DMS79 treated with DMSO at 0.1 percent for 48 hours (cell line): ENCODE results near the gene CGB8.

Experiments used
- DNase-seq: peaks from one replicate; lab custom pipeline; 2025; lab: John Stamatoyannopoulos, UW

Gene CGB8

DNA sequence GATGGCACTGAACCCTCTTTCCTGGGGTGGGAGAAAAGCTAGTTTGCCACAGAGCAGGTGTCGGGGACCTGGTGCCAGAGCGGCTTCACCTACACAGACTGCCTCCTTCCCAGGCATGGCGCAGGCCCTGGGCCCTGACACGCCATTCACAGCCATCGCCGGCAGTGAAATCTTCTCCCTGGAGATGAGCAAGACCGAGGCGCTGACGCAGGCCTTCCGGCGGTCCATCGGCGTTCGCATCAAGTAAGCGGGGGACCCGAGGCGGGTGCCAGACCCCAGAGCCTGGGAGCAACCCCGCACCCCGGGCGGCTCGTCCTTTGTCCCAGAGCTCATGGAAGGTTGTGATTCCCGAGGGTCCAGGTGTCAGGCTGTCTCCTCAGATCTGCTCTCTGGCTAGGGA lies 42.0 kb downstream of the CGB8 start:
- DNase-seq = no peak

- DNase-seq = no peak
Observed at GRCh38 chr19:49004964-49005614, 43.8 kb downstream of the CGB8 start.

GRCh38 chr19:49004133-49004532 lies 44.8 kb downstream of the CGB8 start:
- DNase-seq = no peak

- DNase-seq = no peak
Observed at GRCh38 chr19:48999481-49000325, 49.2 kb downstream of the CGB8 start.

DNA sequence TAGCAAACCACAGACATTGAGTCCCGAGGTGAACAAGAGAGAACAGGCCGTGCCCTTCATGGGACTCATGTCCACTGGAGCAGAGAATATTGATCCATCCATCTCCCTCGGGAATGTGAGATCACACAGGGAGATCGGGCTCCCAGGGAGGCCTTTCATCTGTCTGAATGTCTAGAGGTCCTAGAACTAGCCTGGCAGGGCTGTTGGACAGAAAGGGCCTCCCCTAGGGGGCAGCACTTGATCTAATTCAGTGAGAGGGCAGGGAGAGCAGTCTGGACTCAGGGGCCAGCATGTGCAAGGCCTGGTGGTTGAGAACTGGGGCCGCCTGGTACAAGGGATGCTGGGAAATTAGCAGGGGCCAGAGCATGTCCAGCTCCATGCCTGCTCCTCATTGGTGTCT lies 50.9 kb downstream of the CGB8 start:
- DNase-seq = no peak
